A673 (cell line): ENCODE measurements around the gene MAP2. TPM values are rescaled to one million over a fixed set of nuclear protein-coding genes. Genes with fewer than 3 reads are reported as not detected.

Experiments
- BruUV-seq: library from RNA; stranded (reverse); fragments of 400-500 nt; replicated peaks from 2 replicates; lab custom pipeline; 2021; lab: Mats Ljungman, UMichigan
- CTCF ChIA-PET: fragments of 300-600 bp; sonication (Branson Sonifier 250); formaldehyde crosslinking; loops from one replicate; lab custom pipeline; 2022; ENCODE audit warnings: antibody characterized with exemption; lab: Charles Lee
- POLR2A ChIA-PET: fragments of 300-600 bp; sonication (Branson Sonifier 250); formaldehyde crosslinking; loops from one replicate; lab custom pipeline; 2022; ENCODE audit warnings: antibody characterized with exemption; ENCODE audit not compliant: low non-redundant PET; lab: Charles Lee
- DNase-seq: peaks from one replicate; pipeline ENCODE4 v3.0.0-alpha.2; 2015; ENCODE audit warnings: low spot score
- H3K27ac ChIP-seq: fragments of 200-600 bp; sonication (generic); 2 replicates; pipeline ENCODE4 v1.5.1; 2016; ENCODE audit warnings: mixed run types, low read depth, mild to moderate bottlenecking, mixed read lengths, antibody characterized with exemption, low read length; ENCODE audit not compliant: poor library complexity, severe bottlenecking
- H3K27me3 ChIP-seq: fragments of 200-600 bp; sonication (generic); replicated peaks from 2 replicates; pipeline ENCODE4 v1.6.1; 2017; ENCODE audit warnings: mixed run types, low read depth, mild to moderate bottlenecking, mixed read lengths, antibody characterized with exemption, low read length; ENCODE audit not compliant: insufficient read depth, poor library complexity
- H3K36me3 ChIP-seq: fragments of 200-600 bp; sonication (generic); 2 replicates; pipeline ENCODE4 v1.6.1; 2016; ENCODE audit warnings: mixed run types, mild to moderate bottlenecking, mixed read lengths, antibody characterized with exemption, low read length; ENCODE audit not compliant: insufficient read depth, poor library complexity, severe bottlenecking
- H3K4me1 ChIP-seq: fragments of 200-600 bp; sonication (generic); 2 replicates; pipeline ENCODE4 v1.6.1; 2017; ENCODE audit warnings: mixed run types, mild to moderate bottlenecking, mixed read lengths, antibody characterized with exemption, low read length; ENCODE audit not compliant: insufficient read depth, poor library complexity, severe bottlenecking
- H3K4me3 ChIP-seq: fragments of 200-600 bp; sonication (generic); 2 replicates; pipeline ENCODE4 v1.5.1; 2016; ENCODE audit warnings: low read depth, mixed run types, mild to moderate bottlenecking, mixed read lengths, low read length; ENCODE audit not compliant: poor library complexity, severe bottlenecking
- H3K9me3 ChIP-seq: fragments of 200-600 bp; sonication (generic); 2 replicates; pipeline ENCODE4 v1.6.1; 2016; ENCODE audit warnings: mixed run types, low read depth, mild to moderate bottlenecking, mixed read lengths, antibody characterized with exemption, low read length; ENCODE audit not compliant: poor library complexity, severe bottlenecking
- CTCF ChIP-seq: fragments of 300-800, 200-600 bp; sonication (generic); conservative IDR thresholded peaks from 2 replicates; pipeline ENCODE4 v1.5.1; 2017; ENCODE audit warnings: low read depth, mild to moderate bottlenecking, antibody characterized with exemption, low read length, moderate library complexity, mixed read lengths
- EZH2 ChIP-seq: fragments of 200-600 bp; sonication (generic); IDR thresholded peaks from 2 replicates; pipeline ENCODE4 v1.6.1; 2017; ENCODE audit warnings: borderline replicate concordance, low read depth, mild to moderate bottlenecking, mixed read lengths, antibody characterized with exemption, low read length; ENCODE audit not compliant: poor library complexity, severe bottlenecking
- intact Hi-C: fragments of 100-400 bp; cut with micrococcal nuclease; formaldehyde crosslinking; loops from one replicate; pipeline ENCODE4 v1.10.0; 2022; ENCODE audit not compliant: unreplicated experiment
- total RNA-seq: library from RNA; stranded (reverse); gene quantifications from 2 replicates; pipeline ENCODE4 v1.2.3, GENCODE V29; 2021

The MAP2 gene
- total RNA-seq, 1 experiment from 2014 or later, result 1.7 TPM

GRCh38 chr2:209719034-209719433 is 295.2 kb downstream of the MAP2 start:
- no peaks in the 10 kb centered on the region for H3K4me1 ChIP-seq
- H3K4me3 ChIP-seq, result no peak overlapping the region
- POLR2A ChIA-PET, result no interaction called here
- H3K27ac ChIP-seq, result no peak overlapping the region
- CTCF ChIA-PET, result no interaction called here
- intact Hi-C loops, result no loop called here
- no TSS peak for BruUV-seq
- no peaks in the 10 kb centered on the region for H3K9me3 ChIP-seq
- DNase-seq, result no peak
- no peaks in the 10 kb centered on the region for H3K27me3 ChIP-seq
- H3K36me3 ChIP-seq, result no peaks in the 10 kb centered on the region
- TF ChIP-seq EZH2 (no peak), CTCF (no peak)

GRCh38 chr2:209721497-209721896 is 297.6 kb downstream of the MAP2 start:
- TF ChIP-seq EZH2 (no peak), CTCF (no peak)
- no peaks in the 10 kb centered on the region for H3K36me3 ChIP-seq
- no peaks in the 10 kb centered on the region for H3K4me1 ChIP-seq
- H3K27ac ChIP-seq, result no peak overlapping the region
- intact Hi-C loops, result no loop called here
- H3K27me3 ChIP-seq, result no peaks in the 10 kb centered on the region
- BruUV-seq, result no TSS peak
- H3K9me3 ChIP-seq, result no peaks in the 10 kb centered on the region
- CTCF ChIA-PET, result no interaction called here
- H3K4me3 ChIP-seq, result no peak overlapping the region
- no peak for DNase-seq
- POLR2A ChIA-PET, result no interaction called here

- CTCF ChIA-PET, result no interaction called here
- DNase-seq, result no peak
- POLR2A ChIA-PET, result no interaction called here
Measured at GRCh38 chr2:209726311-209726710, 302.5 kb downstream of the MAP2 start.

More at GRCh38 chr2:209726311-209726710, 302.5 kb downstream of the MAP2 start:
- Histone ChIP-seq H3K27ac (no peak overlapping the region), H3K4me3 (no peak overlapping the region), H3K4me1 (no peaks in the 10 kb centered on the region), H3K36me3 (no peaks in the 10 kb centered on the region), H3K9me3 (no peaks in the 10 kb centered on the region), H3K27me3 (peaks cover 10% of the 10 kb centered on the region)
- TF ChIP-seq EZH2 (no peak), CTCF (no peak)
- no TSS peak for BruUV-seq
- intact Hi-C loops, result no loop called here
